Tibial nerve (tissue), 4 donors: ENCODE results near the gene STX8. TPM values are rescaled to one million over a fixed set of nuclear protein-coding genes. Genes with fewer than 3 reads are reported as not detected.

Experiments used
- DNase-seq, 2 donors: peaks; one replicate each; pipeline ENCODE4 v3.0.0-alpha.2; 2019; ENCODE audit warnings: low spot score in 2 of 2
- H3K27ac ChIP-seq, 4 donors: fragments of 200-600 bp; sonication (generic) in 3 of 4; one replicate each; pipeline ENCODE4 v1.5.1; 2017 to 2019; ENCODE audit warnings: mild to moderate bottlenecking in 1 of 4
- H3K27me3 ChIP-seq, 2 donors: fragments of 200-600 bp; sonication (generic) in 1 of 2; one replicate each; pipeline versions ENCODE4 v1.5.1 to v1.6.0; 2017 to 2019
- H3K36me3 ChIP-seq, 3 donors: fragments of 200-600 bp; sonication (generic); one replicate each; pipeline ENCODE4 v1.5.1; 2018 to 2019
- H3K4me1 ChIP-seq, 4 donors: fragments of 200-600 bp; sonication (generic) in 3 of 4; one replicate each; pipeline ENCODE4 v1.5.1; 2017 to 2019
- H3K4me3 ChIP-seq, 4 donors: fragments of 200-600 bp; sonication (generic) in 3 of 4; one replicate each; pipeline ENCODE4 v1.5.1; 2017 to 2019; ENCODE audit warnings: mild to moderate bottlenecking in 1 of 4, moderate library complexity in 1 of 4
- H3K9me3 ChIP-seq, 4 donors: fragments of 200-600 bp; sonication (generic) in 3 of 4; one replicate each; pipeline ENCODE4 v1.5.1; 2017 to 2019
- EP300 ChIP-seq, 2 donors: sonication (generic); formaldehyde crosslinking; IDR thresholded peaks; one replicate each; pipeline ENCODE4 v1.6.1; 2017; ENCODE audit warnings: antibody characterized with exemption in 2 of 2, mild to moderate bottlenecking in 1 of 2
- POLR2A ChIP-seq, 2 donors: fragments of 450-650 bp; IDR thresholded peaks; one replicate each; pipeline ENCODE4 v1.6.1; 2017; ENCODE audit warnings: antibody characterized with exemption in 2 of 2, mild to moderate bottlenecking in 2 of 2, moderate library complexity in 2 of 2
- WGBS, 2 donors: methylation state at CpG; one replicate each; pipeline ENCODE4 v1.1.5; 2018; 5-methylcytosine and 5-hydroxymethylcytosine counted together
- total RNA-seq, 4 donors: library from RNA; depleted of rRNA; stranded (reverse); fragments of >200 nt; gene quantifications; one replicate each; pipeline ENCODE4 v1.1.0, GENCODE V29; 2016
- TF ChIP-seq, protein P1 (sequence below), 5 experiments: fragments of 200-600 bp in 3 of 5; fragments of 450-650 bp in 2 of 5; sonication (generic) in 3 of 5; IDR thresholded peaks; one replicate each; pipeline ENCODE4 v1.5.1; 2016 to 2019; ENCODE audit warnings: antibody characterized with exemption in 5 of 5, mild to moderate bottlenecking in 3 of 5, moderate library complexity in 2 of 5

STX8 gene
- total RNA-seq, 4 donors from 2014 or later, result 57.7 to 97.2 (median 69.1) TPM

DNA sequence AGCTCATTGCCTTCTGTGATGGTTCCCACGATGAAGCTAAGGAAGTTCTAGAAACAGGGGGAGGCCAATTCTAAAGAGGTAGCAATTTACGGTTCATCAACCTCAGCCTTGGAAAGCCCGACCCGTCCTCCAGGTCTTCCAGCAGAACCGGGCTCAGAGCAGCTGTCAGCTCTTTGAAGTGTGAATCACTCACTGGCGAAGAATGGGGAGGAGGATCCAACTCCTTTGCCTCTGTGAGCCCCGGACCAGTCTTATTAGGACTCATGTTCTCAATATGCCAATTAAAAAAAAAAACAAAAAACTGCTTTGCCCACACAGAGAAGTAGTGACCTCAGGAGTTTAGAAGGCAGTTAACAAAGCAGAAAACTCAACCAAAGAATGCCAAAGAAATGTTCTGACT is 31.4 kb downstream of the STX8 start:
- Histone ChIP-seq H3K36me3 (peaks cover 0 to 39% (median 0%) of the 10 kb centered on the region in 3 donors), H3K9me3 (no peaks in the 10 kb centered on the region), H3K27me3 (no peaks in the 10 kb centered on the region), H3K27ac (no peak overlapping the region), H3K4me3 (no peak overlapping the region), H3K4me1 (no peaks in the 10 kb centered on the region)
- DNase-seq, result no peak
- WGBS, 2 donors, result 77 to 81% methylated on average over 7 of the region's 7 CpGs
- TF ChIP-seq, protein P1, sequence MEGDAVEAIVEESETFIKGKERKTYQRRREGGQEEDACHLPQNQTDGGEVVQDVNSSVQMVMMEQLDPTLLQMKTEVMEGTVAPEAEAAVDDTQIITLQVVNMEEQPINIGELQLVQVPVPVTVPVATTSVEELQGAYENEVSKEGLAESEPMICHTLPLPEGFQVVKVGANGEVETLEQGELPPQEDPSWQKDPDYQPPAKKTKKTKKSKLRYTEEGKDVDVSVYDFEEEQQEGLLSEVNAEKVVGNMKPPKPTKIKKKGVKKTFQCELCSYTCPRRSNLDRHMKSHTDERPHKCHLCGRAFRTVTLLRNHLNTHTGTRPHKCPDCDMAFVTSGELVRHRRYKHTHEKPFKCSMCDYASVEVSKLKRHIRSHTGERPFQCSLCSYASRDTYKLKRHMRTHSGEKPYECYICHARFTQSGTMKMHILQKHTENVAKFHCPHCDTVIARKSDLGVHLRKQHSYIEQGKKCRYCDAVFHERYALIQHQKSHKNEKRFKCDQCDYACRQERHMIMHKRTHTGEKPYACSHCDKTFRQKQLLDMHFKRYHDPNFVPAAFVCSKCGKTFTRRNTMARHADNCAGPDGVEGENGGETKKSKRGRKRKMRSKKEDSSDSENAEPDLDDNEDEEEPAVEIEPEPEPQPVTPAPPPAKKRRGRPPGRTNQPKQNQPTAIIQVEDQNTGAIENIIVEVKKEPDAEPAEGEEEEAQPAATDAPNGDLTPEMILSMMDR (IDR thresholded peaks at IDR 0.05), result no peak
- TF ChIP-seq POLR2A (IDR thresholded peaks at IDR 0.05) (no peak), EP300 (IDR thresholded peaks at IDR 0.05) (no peak)

DNA sequence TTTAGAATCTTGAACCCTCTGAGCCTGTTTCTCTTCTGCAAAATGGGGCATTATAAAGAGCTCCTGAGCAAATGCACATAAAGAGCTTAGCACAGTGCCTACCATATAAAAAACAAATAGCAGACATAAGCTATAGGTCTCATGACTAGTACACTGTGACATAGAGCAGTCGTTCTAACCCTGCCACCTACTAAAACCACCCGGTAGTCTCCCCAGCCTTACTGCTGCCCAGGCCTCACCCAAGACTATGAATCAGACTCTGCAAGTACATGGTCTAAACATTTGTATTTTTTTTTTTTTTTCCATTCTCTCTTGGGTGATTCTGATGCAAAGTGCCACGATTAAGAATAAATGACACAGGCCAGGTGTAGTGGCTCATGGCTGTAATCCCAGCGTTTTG is 33.9 kb downstream of the STX8 start:
- Histone ChIP-seq H3K27me3 (no peaks in the 10 kb centered on the region), H3K4me3 (no peak overlapping the region), H3K36me3 (peaks cover 0 to 43% (median 0%) of the 10 kb centered on the region in 3 donors), H3K27ac (no peak overlapping the region), H3K4me1 (no peaks in the 10 kb centered on the region), H3K9me3 (no peaks in the 10 kb centered on the region)
- DNase-seq, result no peak
- TF ChIP-seq EP300 (IDR thresholded peaks at IDR 0.05) (no peak), POLR2A (IDR thresholded peaks at IDR 0.05) (no peak)
- TF ChIP-seq, protein P1 (IDR thresholded peaks at IDR 0.05), result no peak
- WGBS, 2 donors, result 95 to 96% methylated on average over 4 of the region's 4 CpGs

DNA sequence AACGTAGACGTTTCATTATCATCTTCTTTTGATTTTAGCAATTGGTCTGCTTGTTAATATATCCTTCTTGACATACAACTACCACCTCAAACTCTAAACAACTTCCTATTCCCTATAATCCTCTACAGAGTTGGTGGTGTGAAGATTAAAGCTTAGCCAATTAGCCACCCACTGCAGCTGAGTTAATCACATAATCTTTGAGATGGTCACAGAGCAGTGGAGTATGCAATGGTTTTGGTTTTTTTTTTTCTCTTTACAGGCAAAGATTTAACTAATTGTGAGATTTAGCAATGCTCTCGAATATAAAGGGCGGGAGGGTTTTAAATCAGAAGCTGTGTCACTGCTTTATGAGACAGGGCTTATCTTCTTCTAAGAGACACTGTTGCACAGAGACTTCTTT is 37.0 kb downstream of the STX8 start:
- TF ChIP-seq POLR2A (IDR thresholded peaks at IDR 0.05) (no peak), EP300 (IDR thresholded peaks at IDR 0.05) (no peak)
- TF ChIP-seq, protein P1 (IDR thresholded peaks at IDR 0.05), result no peak
- Histone ChIP-seq H3K4me3 (no peak overlapping the region), H3K27ac (no peak overlapping the region), H3K27me3 (no peaks in the 10 kb centered on the region), H3K36me3 (peaks cover 0 to 27% (median 0%) of the 10 kb centered on the region in 3 donors), H3K9me3 (no peaks in the 10 kb centered on the region), H3K4me1 (no peaks in the 10 kb centered on the region)
- no peak for DNase-seq
- 89 to 90% methylated on average over 4 of the region's 4 CpGs for WGBS, 2 donors

DNA sequence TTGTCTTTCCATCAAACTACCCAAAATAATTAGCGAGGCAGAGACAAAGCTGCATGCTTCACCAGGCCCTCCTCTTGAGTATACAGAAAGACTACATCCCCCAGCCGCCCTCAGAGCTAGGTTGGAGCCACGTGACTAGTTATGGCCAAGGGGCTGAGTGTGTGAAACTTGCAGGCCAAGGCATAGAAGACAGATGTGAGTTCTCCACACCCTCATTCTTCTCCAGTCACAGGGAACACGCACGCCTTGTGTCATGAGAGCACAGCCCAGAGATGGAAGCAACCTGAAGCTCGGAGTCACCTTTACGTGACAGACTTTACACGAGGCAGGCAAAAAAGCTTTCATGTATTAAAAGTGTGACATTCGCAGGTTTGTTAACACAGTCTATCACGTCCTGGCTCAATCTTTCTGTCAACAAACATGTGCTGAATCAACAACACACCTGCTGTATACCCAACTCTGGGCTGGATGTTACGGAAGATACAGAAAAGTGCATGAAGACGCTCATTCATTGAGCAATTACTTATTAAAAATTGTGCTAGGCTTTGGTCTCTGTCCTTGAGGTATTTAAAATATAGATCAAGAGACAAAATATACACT is 38.3 kb downstream of the STX8 start:
- WGBS, 2 donors, result 94 to 95% methylated on average over 12 of the region's 12 CpGs
- DNase-seq, result no peak
- TF ChIP-seq POLR2A (IDR thresholded peaks at IDR 0.05) (no peak), EP300 (IDR thresholded peaks at IDR 0.05) (no peak)
- TF ChIP-seq, protein P1 (IDR thresholded peaks at IDR 0.05), result no peak
- Histone ChIP-seq H3K27me3 (no peaks in the 10 kb centered on the region), H3K9me3 (no peaks in the 10 kb centered on the region), H3K4me3 (no peak overlapping the region), H3K27ac (no peak overlapping the region), H3K4me1 (no peaks in the 10 kb centered on the region), H3K36me3 (peaks cover 0 to 17% (median 0%) of the 10 kb centered on the region in 3 donors)

DNA sequence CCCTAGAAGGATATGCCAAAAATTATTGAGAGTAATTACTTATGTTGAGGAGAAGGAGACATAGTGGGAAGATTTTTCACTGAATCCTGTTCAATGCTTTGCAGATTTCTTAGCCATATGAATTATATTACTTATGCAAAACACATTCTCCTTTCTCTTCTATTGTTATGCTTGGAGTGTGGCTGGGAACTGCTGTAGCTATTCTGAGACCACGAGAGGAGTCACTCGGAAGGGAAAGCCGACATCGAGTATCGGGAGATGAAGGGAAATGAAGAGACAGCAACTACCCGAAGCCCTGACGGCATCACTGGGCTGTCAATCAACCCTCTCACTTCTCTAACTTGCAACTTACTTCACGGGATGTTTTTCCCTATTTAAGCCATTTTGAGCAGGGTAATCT is 39.6 kb downstream of the STX8 start:
- 72 to 84% methylated on average over 8 of the region's 8 CpGs for WGBS, 2 donors
- DNase-seq, result no peak
- no peaks in the 10 kb centered on the region for H3K4me1 ChIP-seq
- no peaks in the 10 kb centered on the region for H3K9me3 ChIP-seq
- no peak overlapping the region for H3K4me3 ChIP-seq
- no peaks in the 10 kb centered on the region for H3K27me3 ChIP-seq
- no peak overlapping the region for H3K27ac ChIP-seq
- no peak for TF ChIP-seq POLR2A (IDR thresholded peaks at IDR 0.05)
- TF ChIP-seq, protein P1 (IDR thresholded peaks at IDR 0.05), result no peak
- TF ChIP-seq EP300 (IDR thresholded peaks at IDR 0.05), result no peak
- peaks cover 0 to 14% (median 0%) of the 10 kb centered on the region in 3 donors for H3K36me3 ChIP-seq
